Myocyte (in vitro differentiated cells): ENCODE results near the gene TFE3. TPM values are rescaled to one million over a fixed set of nuclear protein-coding genes. Genes with fewer than 3 reads are reported as not detected.
A peak's percentile ranks its signal among the peaks of the same experiment; 100 is the strongest.

ENCODE experiments used
- DNase-seq: peaks from one replicate; pipeline ENCODE4 v3.0.0-alpha.2; 2012; ENCODE audit warnings: low read depth
- total RNA-seq: library from RNA; depleted of rRNA; stranded (reverse); fragments of >200 nt; gene quantifications from 2 replicates; pipeline ENCODE4 v1.2.3, GENCODE V29; 2014

Gene TFE3
- total RNA-seq, 1 donor from 2014 or later: 36.9 TPM

DNA sequence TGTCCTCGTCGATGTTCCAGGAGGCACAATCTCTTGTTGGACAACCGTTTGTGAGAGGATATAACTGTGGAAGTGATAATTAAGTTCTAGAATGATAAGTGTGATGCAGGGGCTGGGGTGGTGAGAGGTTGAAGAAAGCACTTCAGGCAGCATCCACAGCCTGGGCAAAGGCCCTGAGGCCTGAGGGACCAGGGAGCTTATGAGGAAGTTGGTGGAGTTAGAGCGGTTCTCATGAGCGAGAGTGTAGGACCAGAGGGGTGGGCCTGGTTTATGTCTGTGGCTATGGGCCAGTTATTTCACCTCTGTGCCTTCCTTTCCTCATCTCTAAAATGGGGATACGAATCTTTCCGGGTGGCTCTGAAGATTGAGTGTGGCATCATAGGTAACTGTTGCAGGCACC lies 18.3 kb upstream of the TFE3 start:
- no peak for DNase-seq

DNA sequence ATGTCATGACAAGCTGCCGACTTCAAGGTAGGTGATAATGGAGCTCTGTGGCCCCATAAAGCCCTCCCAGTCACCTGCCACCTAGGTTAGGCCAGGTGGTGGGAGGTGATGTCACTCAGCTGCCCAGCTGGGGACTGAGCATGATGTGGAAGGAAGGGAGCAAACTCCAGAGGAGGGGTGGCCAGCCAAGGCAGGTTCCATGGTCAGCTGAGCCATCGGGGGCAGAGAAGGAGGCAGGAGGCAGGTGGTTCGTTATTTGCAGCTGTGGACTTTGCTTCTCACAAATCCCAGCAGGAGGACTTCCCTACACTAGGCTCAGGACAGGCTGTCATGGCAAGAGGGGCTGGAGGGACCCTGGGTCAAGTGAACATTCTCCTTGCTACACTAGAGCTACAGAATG lies 17.8 kb upstream of the TFE3 start:
- no peak for DNase-seq

DNA sequence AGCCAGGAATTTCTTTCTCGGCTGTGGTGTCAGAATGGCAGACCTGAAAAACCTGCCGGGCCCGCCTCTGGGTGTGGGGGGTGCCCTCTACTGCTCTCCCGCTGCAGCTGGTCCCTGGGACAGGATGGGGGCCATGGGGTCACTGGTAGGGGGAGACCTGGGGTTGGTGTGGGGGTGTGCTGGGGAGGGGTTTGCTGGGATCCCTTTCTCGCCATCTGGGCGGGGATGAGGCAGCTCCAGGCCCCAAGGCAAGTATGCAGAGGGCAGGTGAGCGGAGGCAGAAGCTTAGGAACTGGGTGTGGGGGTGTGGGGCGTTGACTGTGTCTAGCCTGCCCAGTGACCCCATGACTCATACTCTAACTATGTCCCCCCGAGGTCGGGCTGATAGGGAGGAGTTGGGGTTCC lies 16.5 kb upstream of the TFE3 start:
- DNase-seq: no peak

DNA sequence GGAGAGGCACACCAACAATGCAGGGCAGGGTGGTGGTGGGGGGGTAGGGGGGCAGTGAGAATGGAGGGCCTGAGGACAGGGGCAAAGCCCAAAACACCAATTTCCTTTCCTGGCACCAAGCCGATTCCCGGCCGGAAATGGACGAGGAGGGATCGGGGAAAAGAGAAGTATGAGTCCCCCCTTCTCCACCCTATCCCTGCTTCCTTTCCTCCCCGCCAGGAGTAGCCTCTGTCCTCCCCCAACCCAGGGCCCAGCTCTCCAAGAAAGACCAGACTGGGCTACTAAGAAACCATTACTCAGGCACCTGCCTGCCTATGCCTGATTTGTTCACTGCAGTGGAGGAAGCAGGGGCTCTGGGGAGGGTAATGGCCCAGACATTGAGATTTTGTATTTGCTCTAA lies 16.0 kb upstream of the TFE3 start:
- DNase-seq: no peak

GRCh38 chrX:49058794-49059193 lies 15.6 kb upstream of the TFE3 start, which contains the start of gene CCDC120:
CCDC120 (plus strand) TSS chrX:49058999; CDS start chrX:49062042, 3,043 bp downstream.
- DNase-seq: no peak

DNA sequence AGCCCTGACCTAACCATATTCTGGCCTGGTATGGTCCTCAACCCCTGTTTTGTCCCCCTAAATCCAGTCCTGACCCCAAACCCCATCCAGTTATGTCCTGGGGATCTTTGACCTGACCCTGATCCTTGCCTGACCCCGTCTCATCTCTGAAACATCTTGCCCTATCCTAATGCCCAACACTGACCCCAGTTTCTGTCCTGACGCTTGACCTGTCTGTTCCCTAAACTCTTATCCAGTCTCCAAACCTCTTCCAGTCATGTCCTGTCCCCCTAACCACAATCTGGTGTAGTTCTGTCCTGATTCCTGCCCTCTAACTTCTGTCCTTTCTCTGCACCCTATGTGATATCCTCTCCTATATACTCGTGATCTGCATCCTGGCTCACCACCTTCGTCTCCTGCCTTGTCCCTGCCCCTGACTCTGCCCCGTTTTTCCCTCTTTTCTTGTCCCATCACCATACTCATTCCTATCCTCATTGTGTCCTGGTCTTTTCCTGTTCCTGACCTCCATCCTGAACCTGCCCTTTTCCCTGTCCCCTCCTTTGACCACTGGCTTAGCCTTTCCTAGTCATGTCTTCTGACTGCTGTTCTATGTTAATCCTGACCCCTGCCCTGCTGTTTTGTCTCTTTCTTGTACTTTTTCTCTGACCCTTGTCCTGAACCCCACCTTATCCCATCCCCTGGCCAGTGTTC lies 11.1 kb upstream of the TFE3 start:
- no peak for DNase-seq

DNA sequence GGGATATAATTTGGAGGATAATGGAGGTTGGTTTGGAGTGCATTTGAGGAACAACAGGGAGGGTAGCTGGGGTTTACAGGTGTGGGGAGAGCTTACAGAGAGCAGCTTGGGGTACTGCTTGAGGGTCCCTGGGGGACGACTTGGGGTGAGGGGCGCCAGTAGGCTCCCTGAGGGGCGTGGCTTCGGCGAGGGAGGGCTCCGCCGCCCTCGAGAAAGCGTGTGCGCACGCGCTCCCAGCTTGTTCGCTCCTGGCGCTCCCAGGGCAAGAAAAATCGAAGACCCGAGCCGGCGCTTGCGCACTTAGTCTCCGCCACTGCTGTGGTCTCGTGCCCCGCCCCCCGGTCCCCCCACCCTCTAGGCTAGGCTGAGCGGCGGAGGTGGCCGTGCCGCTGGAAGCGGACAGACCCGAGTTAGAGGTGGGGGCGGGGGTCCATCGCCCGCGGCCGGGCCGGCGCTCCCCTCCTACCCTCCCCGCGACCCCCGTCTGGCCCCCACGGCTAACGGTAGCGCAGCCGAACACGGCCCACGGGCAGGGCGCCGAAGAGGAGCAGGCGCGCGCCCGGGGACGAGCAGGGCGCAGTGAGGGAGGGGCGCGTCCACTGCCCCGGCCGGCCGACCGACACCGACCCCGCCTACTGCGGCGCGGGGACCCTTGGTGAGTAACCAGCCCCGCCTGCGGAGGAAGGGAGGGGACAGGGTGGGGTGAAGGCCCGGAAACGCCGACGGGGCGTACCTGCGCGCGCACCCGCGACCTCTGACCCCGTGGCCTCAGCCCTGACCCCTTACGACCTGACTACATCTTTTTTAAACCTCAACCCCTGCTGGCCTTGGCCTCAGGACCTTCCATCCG lies 10.3 kb upstream of the TFE3 start:
- DNase-seq: no peak

DNA sequence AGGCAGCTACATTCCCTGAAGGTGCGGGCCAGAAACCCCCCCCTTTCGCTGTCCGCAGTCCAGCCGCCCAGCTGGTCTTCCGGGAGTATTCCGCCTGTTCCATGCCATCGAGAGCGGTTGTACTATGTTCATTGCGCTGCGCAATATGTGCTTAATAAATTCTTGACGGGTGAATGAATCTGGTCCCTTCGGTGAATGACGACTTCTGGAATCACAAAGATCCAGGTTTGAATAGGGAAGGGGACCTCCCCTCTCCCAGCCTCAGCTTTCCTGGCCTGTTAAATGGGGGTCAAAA lies 777 bp upstream of the TFE3 start:
- DNase-seq: no peak

DNA sequence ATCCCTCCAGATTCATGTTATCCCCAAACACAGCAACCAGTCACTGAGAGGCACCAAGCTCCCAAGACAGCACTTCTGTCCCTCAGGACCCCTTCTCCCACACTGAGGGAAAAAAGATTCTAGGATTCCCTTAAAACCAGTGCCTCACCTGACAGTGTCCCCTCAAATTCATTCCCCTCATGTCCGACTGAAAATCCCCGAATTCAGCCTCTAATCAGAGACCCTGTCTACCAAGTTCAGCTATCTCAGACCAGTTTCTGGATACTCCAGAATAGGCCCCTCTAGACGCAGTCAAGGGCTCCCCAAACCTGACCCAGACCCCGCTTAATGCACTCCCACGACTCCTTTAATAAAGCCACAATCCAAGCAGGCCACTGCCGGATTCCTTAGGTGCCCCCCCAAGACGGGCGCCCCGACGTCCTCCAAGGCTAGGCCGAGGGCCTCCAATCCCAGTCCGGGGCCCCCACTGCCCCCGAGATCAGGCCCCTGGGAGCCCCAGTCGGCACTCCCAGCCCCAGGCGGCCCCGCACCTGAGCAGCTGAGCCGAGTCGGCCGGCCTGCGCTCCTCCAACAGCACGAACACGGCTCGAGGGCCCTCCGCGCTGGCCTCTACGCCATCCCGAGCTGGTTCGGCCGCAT lies 457 bp downstream of the TFE3 start:
- DNase-seq: no peak

GRCh38 chrX:49041744-49042580 lies 1.2 kb downstream of the TFE3 start:
- peak; percentile 59 for DNase-seq

DNA sequence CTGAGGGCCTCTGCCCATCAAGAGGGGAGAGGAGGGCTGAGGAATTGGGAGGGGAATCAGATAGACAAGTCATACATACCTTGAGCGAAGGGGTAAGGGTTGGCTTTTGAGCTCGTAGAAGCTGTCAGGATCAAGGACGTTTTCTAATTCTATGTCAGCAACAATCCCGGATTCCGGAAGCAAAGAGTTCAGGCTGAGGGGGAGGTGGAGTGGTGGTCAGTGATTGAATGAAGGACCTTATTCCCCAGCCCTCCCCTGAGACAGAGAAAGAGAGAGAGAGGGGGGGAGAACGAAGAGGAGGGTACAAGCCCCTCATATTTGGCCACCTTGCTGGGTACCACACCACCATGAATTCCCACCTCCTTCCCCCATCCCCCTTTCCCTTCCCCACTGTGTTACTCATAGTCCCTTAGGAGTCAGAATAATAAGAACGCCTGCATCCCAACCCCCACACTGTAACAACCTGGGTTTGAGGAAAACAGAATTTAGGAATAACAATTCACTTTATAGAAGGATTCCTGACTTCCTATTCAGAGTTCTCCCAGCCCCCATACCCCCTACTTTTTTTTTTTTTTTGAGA lies 2.7 kb downstream of the TFE3 start:
- peak; percentile 6 for DNase-seq

DNA sequence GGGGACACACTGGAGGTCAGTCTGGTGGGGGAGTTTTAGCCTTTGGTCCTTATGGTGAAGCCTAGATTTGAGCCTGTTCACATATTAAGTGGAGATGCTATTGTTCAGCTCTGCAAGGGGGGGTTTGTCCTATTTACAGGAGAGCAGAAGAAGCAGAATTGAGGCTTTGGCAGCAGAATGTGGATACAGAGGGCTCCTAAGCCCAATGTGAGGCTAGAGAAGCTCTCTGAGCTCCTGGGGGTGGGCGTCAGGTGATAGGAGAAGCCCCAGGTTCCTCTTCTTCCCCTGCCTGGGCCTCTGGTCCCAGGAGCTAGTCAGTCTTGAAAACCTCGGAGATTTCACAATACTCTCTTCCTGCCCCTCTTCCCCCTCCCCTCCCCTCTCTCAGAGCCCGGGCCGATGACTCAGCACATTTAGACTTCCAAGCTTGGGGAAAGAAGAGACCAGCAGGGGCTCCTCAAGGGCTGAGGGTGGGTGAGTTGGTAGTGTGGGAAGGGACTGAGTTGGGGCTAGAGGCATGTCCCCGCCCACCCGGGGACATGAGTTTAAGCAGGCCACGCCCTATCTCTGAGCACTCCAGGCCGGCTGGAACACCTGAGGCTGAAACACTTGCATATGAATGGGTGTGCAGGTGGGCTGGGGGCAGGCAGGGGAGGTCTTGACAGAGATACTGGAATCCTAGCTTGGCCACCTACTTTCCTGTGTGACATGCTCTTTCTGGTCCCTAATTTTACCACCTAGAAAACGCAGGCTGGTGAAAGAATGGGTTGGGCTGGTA lies 3.4 kb downstream of the TFE3 start:
- peak; percentile 85 for DNase-seq

- no peak for DNase-seq
Measured at GRCh38 chrX:49037883-49038475, 5.2 kb downstream of the TFE3 start.

DNA sequence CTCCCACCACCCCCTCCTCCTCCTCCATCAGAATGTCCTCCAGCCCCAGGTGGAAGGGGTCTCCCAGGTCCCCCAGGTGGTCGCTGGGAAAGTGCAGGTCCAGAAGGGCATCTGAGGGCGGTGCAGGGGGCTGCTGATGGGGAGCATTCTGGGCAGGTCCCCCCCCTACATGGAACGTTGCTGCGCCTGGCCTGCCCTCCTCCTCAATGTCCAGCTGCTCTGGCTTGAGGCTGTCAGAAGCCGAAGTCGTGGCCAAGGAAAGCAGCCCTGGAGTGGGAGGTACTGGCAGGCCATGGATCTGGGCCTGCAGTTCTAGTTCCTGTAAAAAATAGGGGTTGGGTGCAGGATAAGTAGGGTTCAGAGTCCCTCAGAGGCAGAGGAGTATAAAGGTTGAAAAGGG lies 12.9 kb downstream of the TFE3 start:
- DNase-seq: no peak

GRCh38 chrX:49029876-49030275 lies 13.3 kb downstream of the TFE3 start:
- DNase-seq: no peak

- no peak for DNase-seq
Measured at GRCh38 chrX:49019599-49020249, 23.4 kb downstream of the TFE3 start.

DNA sequence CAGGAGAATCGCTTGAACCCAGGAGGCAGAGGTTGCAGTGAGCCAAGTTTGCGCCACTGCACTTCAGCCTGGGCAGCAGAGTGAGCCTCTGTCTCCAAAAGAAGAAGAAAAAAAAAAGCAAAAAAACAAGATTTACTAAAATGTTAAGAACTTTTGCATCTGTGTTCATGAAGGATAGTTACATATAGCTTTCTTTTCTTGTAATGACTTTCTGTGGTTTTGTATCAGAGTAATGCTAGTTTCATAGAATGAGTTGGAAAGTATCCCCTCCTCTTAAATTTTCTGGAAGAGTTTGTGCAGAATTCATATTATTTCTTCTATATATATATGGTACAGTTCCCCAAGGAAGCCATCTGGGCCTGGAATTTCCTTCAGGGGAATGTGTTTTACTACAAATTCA lies 24.1 kb downstream of the TFE3 start:
- no peak for DNase-seq

GRCh38 chrX:49003696-49004095 lies 39.5 kb downstream of the TFE3 start:
- DNase-seq: no peak
